Astrocyte (in vitro differentiated cells and primary cell): ENCODE measurements around the gene PCBP3. TPM values are rescaled to one million over a fixed set of nuclear protein-coding genes. Genes with fewer than 3 reads are reported as not detected.

Source experiments
- DNase-seq: peaks from one replicate; pipeline ENCODE4 v3.0.0-alpha.2; 2010; ENCODE audit warnings: low read depth
- FAIRE-seq: peaks from 2 replicates; lab custom pipeline; 2011; peaks lifted over from hg19 to GRCh38; lab: Jason Lieb, UNC
- H2AFZ ChIP-seq: 2 replicates; pipeline ENCODE4 v1.6.0; 2012; ENCODE audit warnings: low read depth, low read length, inconsistent platforms
- H3K27ac ChIP-seq: 2 replicates; pipeline ENCODE4 v1.5.1; 2011; ENCODE audit warnings: low read depth, low read length, inconsistent platforms
- H3K27me3 ChIP-seq: 2 replicates; pipeline ENCODE4 v1.6.0; 2011; ENCODE audit warnings: low read length, inconsistent platforms; ENCODE audit not compliant: insufficient read depth
- H3K36me3 ChIP-seq: 2 replicates; pipeline ENCODE4 v1.5.1; 2011; ENCODE audit warnings: low read length, inconsistent platforms; ENCODE audit not compliant: insufficient read depth
- H3K4me1 ChIP-seq: 2 replicates; pipeline ENCODE4 v1.5.1; 2011; ENCODE audit warnings: low read length, inconsistent platforms; ENCODE audit not compliant: insufficient read depth
- H3K4me2 ChIP-seq: 2 replicates; pipeline ENCODE4 v1.6.0; 2012; ENCODE audit warnings: low read length, inconsistent platforms
- H3K4me3 ChIP-seq: 2 replicates; pipeline ENCODE4 v1.5.1; 2011; ENCODE audit warnings: low read depth, mild to moderate bottlenecking, low read length, inconsistent platforms; ENCODE audit not compliant: insufficient read depth
- H3K79me2 ChIP-seq: 2 replicates; pipeline ENCODE4 v1.6.0; 2012; ENCODE audit warnings: mild to moderate bottlenecking, low read length, inconsistent platforms; ENCODE audit not compliant: insufficient read depth
- H3K9ac ChIP-seq: 2 replicates; pipeline ENCODE4 v1.6.0; 2012; ENCODE audit warnings: mild to moderate bottlenecking, low read length, inconsistent platforms
- H3K9me3 ChIP-seq: 2 replicates; pipeline ENCODE4 v1.5.1; 2012; ENCODE audit warnings: low read depth, mild to moderate bottlenecking, low read length, inconsistent platforms; ENCODE audit not compliant: insufficient read depth
- H4K20me1 ChIP-seq: 2 replicates; pipeline ENCODE4 v1.6.0; 2012; ENCODE audit warnings: low read length, inconsistent platforms; ENCODE audit not compliant: insufficient read depth
- H3K27ac Mint-ChIP-seq: one replicate; pipeline ENCODE4 v1.8.0; 2021; ENCODE audit warnings: mild to moderate bottlenecking, mixed read lengths; ENCODE audit not compliant: unreplicated experiment
- H3K27me3 Mint-ChIP-seq: one replicate; pipeline ENCODE4 v1.8.0; 2021; ENCODE audit warnings: low read depth, mixed read lengths; ENCODE audit not compliant: unreplicated experiment
- H3K36me3 Mint-ChIP-seq: one replicate; pipeline ENCODE4 v1.8.0; 2021; ENCODE audit warnings: low read depth, mixed read lengths; ENCODE audit not compliant: unreplicated experiment
- H3K4me1 Mint-ChIP-seq: one replicate; pipeline ENCODE4 v1.8.0; 2021; ENCODE audit warnings: low read depth, mixed read lengths; ENCODE audit not compliant: unreplicated experiment
- H3K4me3 Mint-ChIP-seq: one replicate; pipeline ENCODE4 v1.8.0; 2021; ENCODE audit warnings: mild to moderate bottlenecking, moderate library complexity, mixed read lengths; ENCODE audit not compliant: unreplicated experiment
- H3K9me3 Mint-ChIP-seq: one replicate; pipeline ENCODE4 v1.8.0; 2021; ENCODE audit warnings: mild to moderate bottlenecking, mixed read lengths; ENCODE audit not compliant: unreplicated experiment
- EZH2 ChIP-seq: IDR thresholded peaks from 2 replicates; pipeline ENCODE4 v1.6.1; 2012; ENCODE audit warnings: mild to moderate bottlenecking, low read length, inconsistent platforms; ENCODE audit not compliant: insufficient read depth
- total RNA-seq: library from RNA; stranded (reverse); gene quantifications from 2 replicates; pipeline ENCODE4 v1.2.1, GENCODE V29; 2021
- TF ChIP-seq, protein P1 (sequence below): IDR thresholded peaks from 2 replicates; pipeline ENCODE4 v1.5.1; 2011; ENCODE audit warnings: low read depth, mild to moderate bottlenecking, inconsistent platforms, low read length, moderate library complexity; ENCODE audit not compliant: insufficient read depth

Gene PCBP3
- total RNA-seq, 1 donor from 2014 or later, result 1.8 TPM

GRCh38 chr21:45872471-45872870 lies 228.9 kb downstream of the PCBP3 start:
- Histone ChIP-seq H3K4me2 (no peak overlapping the region), H3K27ac (no peak overlapping the region), H2AFZ (no peak overlapping the region), H3K4me3 (no peak overlapping the region), H3K27me3 (no peaks in the 10 kb centered on the region), H3K36me3 (no peaks in the 10 kb centered on the region), H3K9ac (no peak overlapping the region), H3K4me1 (peaks cover 38% of the 10 kb centered on the region), H3K9me3 (no peaks in the 10 kb centered on the region), H4K20me1 (no peaks in the 10 kb centered on the region), H3K79me2 (no peaks in the 10 kb centered on the region)
- Mint-ChIP-seq H3K9me3 (no peaks in the 10 kb centered on the region), H3K4me1 (peaks cover 6% of the 10 kb centered on the region), H3K27ac (no peak overlapping the region), H3K4me3 (no peak overlapping the region), H3K36me3 (peaks cover 3% of the 10 kb centered on the region), H3K27me3 (peaks cover 28% of the 10 kb centered on the region)
- DNase-seq, result no peak
- no peak for FAIRE-seq
- no peak for TF ChIP-seq EZH2
- TF ChIP-seq, protein P1, sequence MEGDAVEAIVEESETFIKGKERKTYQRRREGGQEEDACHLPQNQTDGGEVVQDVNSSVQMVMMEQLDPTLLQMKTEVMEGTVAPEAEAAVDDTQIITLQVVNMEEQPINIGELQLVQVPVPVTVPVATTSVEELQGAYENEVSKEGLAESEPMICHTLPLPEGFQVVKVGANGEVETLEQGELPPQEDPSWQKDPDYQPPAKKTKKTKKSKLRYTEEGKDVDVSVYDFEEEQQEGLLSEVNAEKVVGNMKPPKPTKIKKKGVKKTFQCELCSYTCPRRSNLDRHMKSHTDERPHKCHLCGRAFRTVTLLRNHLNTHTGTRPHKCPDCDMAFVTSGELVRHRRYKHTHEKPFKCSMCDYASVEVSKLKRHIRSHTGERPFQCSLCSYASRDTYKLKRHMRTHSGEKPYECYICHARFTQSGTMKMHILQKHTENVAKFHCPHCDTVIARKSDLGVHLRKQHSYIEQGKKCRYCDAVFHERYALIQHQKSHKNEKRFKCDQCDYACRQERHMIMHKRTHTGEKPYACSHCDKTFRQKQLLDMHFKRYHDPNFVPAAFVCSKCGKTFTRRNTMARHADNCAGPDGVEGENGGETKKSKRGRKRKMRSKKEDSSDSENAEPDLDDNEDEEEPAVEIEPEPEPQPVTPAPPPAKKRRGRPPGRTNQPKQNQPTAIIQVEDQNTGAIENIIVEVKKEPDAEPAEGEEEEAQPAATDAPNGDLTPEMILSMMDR, result no peak

- Mint-ChIP-seq H3K4me1 (peaks cover 6% of the 10 kb centered on the region), H3K9me3 (no peaks in the 10 kb centered on the region), H3K4me3 (no peak overlapping the region), H3K36me3 (peaks cover 3% of the 10 kb centered on the region), H3K27me3 (peaks cover 29% of the 10 kb centered on the region), H3K27ac (no peak overlapping the region)
- H2AFZ ChIP-seq, result no peak overlapping the region
- H3K4me1 ChIP-seq, result peaks cover 41% of the 10 kb centered on the region
- no peaks in the 10 kb centered on the region for H3K79me2 ChIP-seq
- H3K4me2 ChIP-seq, result no peak overlapping the region
- H3K4me3 ChIP-seq, result no peak overlapping the region
- no peaks in the 10 kb centered on the region for H3K36me3 ChIP-seq
- no peaks in the 10 kb centered on the region for H4K20me1 ChIP-seq
- no peak for DNase-seq
- H3K27me3 ChIP-seq, result no peaks in the 10 kb centered on the region
- H3K9me3 ChIP-seq, result no peaks in the 10 kb centered on the region
- no peak overlapping the region for H3K9ac ChIP-seq
- no peak for FAIRE-seq
- TF ChIP-seq, protein P1, result no peak
- no peak for TF ChIP-seq EZH2
- no peak overlapping the region for H3K27ac ChIP-seq
Observed at GRCh38 chr21:45872902-45873301, 229.4 kb downstream of the PCBP3 start.

DNA sequence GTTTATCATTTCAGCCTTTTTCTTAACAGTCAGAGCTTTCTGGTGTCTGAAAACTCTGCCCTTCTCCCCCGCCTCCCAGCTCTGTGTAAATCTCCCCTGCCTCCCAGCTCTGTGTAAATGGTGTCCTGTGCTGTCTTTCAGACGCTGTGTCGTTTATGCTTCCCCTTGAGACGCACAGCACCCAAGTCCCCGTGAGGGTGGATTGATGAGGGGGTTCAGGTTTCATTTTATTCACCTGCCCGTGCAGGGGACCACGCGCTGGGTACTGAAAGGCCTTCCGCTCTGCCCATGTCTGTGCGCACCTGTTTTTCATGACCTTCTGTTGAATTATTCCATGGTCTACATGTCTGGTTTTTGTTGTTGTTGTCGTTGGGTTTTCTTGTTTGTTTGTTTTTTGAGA lies 229.9 kb downstream of the PCBP3 start:
- Mint-ChIP-seq H3K27ac (no peak overlapping the region), H3K27me3 (peaks cover 30% of the 10 kb centered on the region), H3K4me3 (no peak overlapping the region), H3K4me1 (peaks cover 6% of the 10 kb centered on the region), H3K36me3 (peaks cover 3% of the 10 kb centered on the region), H3K9me3 (no peaks in the 10 kb centered on the region)
- H2AFZ ChIP-seq, result no peak overlapping the region
- no peaks in the 10 kb centered on the region for H4K20me1 ChIP-seq
- no peak overlapping the region for H3K27ac ChIP-seq
- TF ChIP-seq, protein P1, result no peak
- TF ChIP-seq EZH2, result no peak
- DNase-seq, result no peak
- no peak for FAIRE-seq
- H3K4me3 ChIP-seq, result no peak overlapping the region
- H3K36me3 ChIP-seq, result no peaks in the 10 kb centered on the region
- H3K27me3 ChIP-seq, result no peaks in the 10 kb centered on the region
- H3K9ac ChIP-seq, result no peak overlapping the region
- H3K9me3 ChIP-seq, result no peaks in the 10 kb centered on the region
- no peak overlapping the region for H3K4me2 ChIP-seq
- H3K4me1 ChIP-seq, result peaks cover 41% of the 10 kb centered on the region
- no peaks in the 10 kb centered on the region for H3K79me2 ChIP-seq
